Thoracic aorta (tissue), 2 donors: ENCODE data around the gene ASIC2. TPM values are rescaled to one million over a fixed set of nuclear protein-coding genes. Genes with fewer than 3 reads are reported as not detected.

Experiments
- ATAC-seq: fragments of 150-250 bp; one replicate; pipeline ENCODE4 v1.8.0; 2017; ENCODE audit warnings: low read depth; ENCODE audit not compliant: insufficient number of reproducible peaks, low FRiP score
- DNase-seq: peaks from one replicate; pipeline ENCODE4 v3.0.0-alpha.2; 2020; ENCODE audit warnings: low spot score
- H3K27ac ChIP-seq, 2 donors: fragments of 200-600 bp; sonication (generic); 1 replicate in 1 of 2; 2 replicates in 1 of 2; pipeline ENCODE4 v1.5.1; 2016; ENCODE audit warnings: mild to moderate bottlenecking in 2 of 2, moderate library complexity in 2 of 2
- H3K27me3 ChIP-seq: fragments of 200-600 bp; sonication (generic); replicated peaks from 2 replicates; pipeline ENCODE4 v1.6.0; 2016; ENCODE audit warnings: mild to moderate bottlenecking; ENCODE audit not compliant: insufficient read depth
- H3K36me3 ChIP-seq: fragments of 200-600 bp; sonication (generic); one replicate; pipeline ENCODE4 v1.5.1; 2016
- H3K4me1 ChIP-seq, 2 donors: fragments of 200-600 bp; sonication (generic); 1 replicate in 1 of 2; 2 replicates in 1 of 2; pipeline versions ENCODE4 v1.5.1 to v1.6.0; 2016; ENCODE audit warnings: low read depth in 2 of 2, mild to moderate bottlenecking in 1 of 2; ENCODE audit not compliant: control insufficient read depth in 1 of 2
- H3K4me3 ChIP-seq: fragments of 200-600 bp; sonication (generic); 2 replicates; pipeline ENCODE4 v1.5.1; 2016; ENCODE audit warnings: mild to moderate bottlenecking
- H3K9me3 ChIP-seq: fragments of 200-600 bp; sonication (generic); 2 replicates; pipeline ENCODE4 v1.5.1; 2016
- CTCF ChIP-seq: fragments of 200-600 bp; sonication (generic); IDR thresholded peaks from one replicate; pipeline ENCODE4 v1.5.1; 2019; ENCODE audit warnings: antibody characterized with exemption
- total RNA-seq, 2 donors: library from RNA; depleted of rRNA; stranded (reverse); fragments of >200 nt; gene quantifications; one replicate each; pipeline versions ENCODE4 v1.1.0 to v1.2.3, GENCODE V29; 2016

The ASIC2 gene
- total RNA-seq, 2 donors from 2014 or later: 0.54 to 1.1 TPM

- no peak overlapping the region for H3K4me3 ChIP-seq
- ATAC-seq: no peak
- TF ChIP-seq CTCF: no peak
Observed at GRCh38 chr17:33316746-33317145, 23.7 kb upstream of the ASIC2 start.

GRCh38 chr17:33310296-33310695, 17.2 kb upstream of the ASIC2 start:
- no peak overlapping the region for H3K4me3 ChIP-seq
- no peaks in the 10 kb centered on the region for H3K27me3 ChIP-seq
- TF ChIP-seq CTCF: no peak
- DNase-seq (no peak), ATAC-seq (no peak)
- H3K9me3 ChIP-seq: no peaks in the 10 kb centered on the region
- no peaks in the 10 kb centered on the region for H3K4me1 ChIP-seq
- H3K36me3 ChIP-seq: no peaks in the 10 kb centered on the region
- H3K27ac ChIP-seq: no peak overlapping the region

More at GRCh38 chr17:33316746-33317145, 23.7 kb upstream of the ASIC2 start:
- Histone ChIP-seq H3K36me3 (no peaks in the 10 kb centered on the region), H3K27ac (no peak overlapping the region), H3K9me3 (no peaks in the 10 kb centered on the region), H3K4me1 (no peaks in the 10 kb centered on the region), H3K27me3 (no peaks in the 10 kb centered on the region)
- no peak for DNase-seq

- H3K27ac ChIP-seq: no peak overlapping the region
- DNase-seq (no peak), ATAC-seq (no peak)
- TF ChIP-seq CTCF: no peak
- H3K36me3 ChIP-seq: no peaks in the 10 kb centered on the region
- H3K4me3 ChIP-seq: no peak overlapping the region
- H3K4me1 ChIP-seq: no peaks in the 10 kb centered on the region
- H3K9me3 ChIP-seq: no peaks in the 10 kb centered on the region
- no peaks in the 10 kb centered on the region for H3K27me3 ChIP-seq
Observed at GRCh38 chr17:33303254-33303653, 10.2 kb upstream of the ASIC2 start.

- Histone ChIP-seq H3K9me3 (no peaks in the 10 kb centered on the region), H3K4me1 (no peaks in the 10 kb centered on the region), H3K27ac (no peak overlapping the region), H3K36me3 (no peaks in the 10 kb centered on the region), H3K27me3 (no peaks in the 10 kb centered on the region), H3K4me3 (no peak overlapping the region)
- ATAC-seq (no peak), DNase-seq (no peak)
- TF ChIP-seq CTCF: no peak
Observed at GRCh38 chr17:33302394-33302793, 9.3 kb upstream of the ASIC2 start.

- Histone ChIP-seq H3K4me3 (no peak overlapping the region), H3K9me3 (no peaks in the 10 kb centered on the region), H3K27ac (no peak overlapping the region), H3K4me1 (no peaks in the 10 kb centered on the region), H3K36me3 (no peaks in the 10 kb centered on the region), H3K27me3 (no peaks in the 10 kb centered on the region)
- no peak for TF ChIP-seq CTCF
- ATAC-seq (no peak), DNase-seq (no peak)
Observed at GRCh38 chr17:33300241-33300640, 7.1 kb upstream of the ASIC2 start.
